Fibroblast of gingiva (primary cell): ENCODE results near the gene DMAC2L.

ENCODE experiments used
- DNase-seq: peaks from one replicate; pipeline ENCODE4 v3.0.0-alpha.2; 2011; ENCODE audit warnings: low read depth

DMAC2L gene

DNA sequence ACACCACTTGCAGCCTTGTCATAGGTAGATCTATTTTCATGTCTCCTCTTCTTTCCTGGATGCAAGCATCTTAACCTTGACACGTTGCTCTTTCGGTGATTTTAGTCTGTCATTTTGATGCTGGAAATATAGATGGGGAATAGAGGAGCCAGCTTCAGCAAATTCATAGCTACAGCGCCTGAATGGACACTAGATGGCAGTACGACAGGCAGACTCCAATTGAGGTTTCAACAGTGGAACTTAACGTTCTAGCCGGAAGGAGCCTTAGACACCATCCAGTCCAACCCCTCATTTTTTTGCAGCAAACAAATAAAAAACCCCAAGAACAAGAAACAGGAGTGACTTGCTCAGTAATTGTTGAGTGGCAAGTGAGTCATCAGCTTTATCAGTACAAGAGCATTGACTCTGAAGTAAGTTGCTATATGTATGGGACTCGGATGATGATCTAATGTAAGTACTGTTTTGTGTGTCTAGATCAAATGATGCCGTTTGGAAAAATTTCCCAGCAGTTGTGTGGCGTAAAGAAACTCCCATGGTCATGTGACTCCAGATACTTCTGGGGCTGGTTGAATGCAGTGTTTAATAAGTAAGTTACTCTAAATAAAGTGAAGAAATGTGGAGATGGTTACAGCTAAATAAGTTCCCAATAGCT is 9.0 kb downstream of the DMAC2L start:
- peak; percentile 85 for DNase-seq

GRCh38 chr14:50331596-50331995 is 19.5 kb downstream of the DMAC2L start:
- no peak for DNase-seq

- DNase-seq: peak; percentile 76
Observed at GRCh38 chr14:50333014-50333509, 20.9 kb downstream of the DMAC2L start.

GRCh38 chr14:50334211-50334610 is 22.1 kb downstream of the DMAC2L start:
- DNase-seq: no peak

GRCh38 chr14:50335389-50335788 is 23.3 kb downstream of the DMAC2L start:
- peak; percentile 53 for DNase-seq

DNA sequence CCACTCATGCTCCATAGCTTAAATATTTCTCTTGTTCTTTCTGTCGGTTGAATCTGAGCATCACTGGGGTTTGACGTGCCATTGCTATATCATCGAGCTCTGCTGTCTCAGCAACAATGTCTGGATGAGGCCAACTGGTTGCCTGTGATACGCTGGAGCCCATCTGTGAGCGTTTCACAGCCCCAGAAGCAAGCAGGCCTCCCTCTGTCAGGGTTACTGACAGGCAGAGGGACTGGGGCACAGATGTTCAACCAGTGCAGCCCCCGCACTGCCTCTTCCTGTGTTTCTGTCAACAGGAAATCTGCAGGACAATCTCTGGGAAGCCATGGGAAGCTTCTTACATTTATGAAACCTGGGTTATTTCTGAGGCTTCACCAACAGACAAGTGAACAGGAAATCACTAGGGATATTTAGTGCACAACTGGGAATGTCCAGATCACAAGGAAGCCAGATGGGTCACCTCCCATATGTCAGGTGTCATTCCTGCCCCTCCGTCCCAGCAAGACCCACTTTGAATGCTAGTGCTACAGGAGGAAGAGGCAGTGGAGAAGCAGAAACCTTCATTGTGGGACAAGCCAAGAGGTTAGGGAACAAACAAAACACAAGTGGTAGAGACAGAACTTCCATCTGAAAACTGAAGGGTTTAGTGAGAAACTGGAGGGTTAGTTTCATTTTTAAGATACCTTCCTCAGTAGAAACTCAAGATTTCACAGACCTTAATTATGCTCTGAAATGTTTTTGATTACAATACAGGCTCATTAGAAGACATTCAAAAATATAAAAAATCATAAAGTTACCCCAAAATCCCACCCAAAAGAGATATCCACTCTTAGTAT is 24.1 kb downstream of the DMAC2L start:
- DNase-seq: no peak

DNA sequence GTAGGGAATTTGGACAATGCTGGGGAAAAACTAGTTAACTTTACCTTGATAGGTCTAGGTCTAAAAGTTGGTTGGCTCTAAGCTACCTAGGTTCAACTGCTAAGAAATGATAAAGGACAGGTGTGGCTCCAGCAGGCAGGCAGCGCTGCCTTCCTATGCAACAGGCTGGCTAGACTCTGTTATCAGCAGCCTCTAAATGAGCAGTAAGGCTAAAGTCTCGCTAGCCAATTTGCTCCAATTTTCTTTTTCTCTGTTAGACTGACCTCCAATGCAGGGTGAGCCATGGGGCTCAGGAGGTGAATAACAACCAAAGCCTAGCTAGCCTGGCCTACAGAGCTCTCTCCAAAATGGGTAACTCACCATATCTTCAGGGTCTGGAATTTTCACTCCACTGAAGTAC is 26.5 kb downstream of the DMAC2L start:
- DNase-seq: no peak

- no peak for DNase-seq
Observed at GRCh38 chr14:50339178-50339804, 27.2 kb downstream of the DMAC2L start.

- no peak for DNase-seq
Observed at GRCh38 chr14:50340045-50340444, 27.9 kb downstream of the DMAC2L start.

- no peak for DNase-seq
Observed at GRCh38 chr14:50340963-50341362, 28.8 kb downstream of the DMAC2L start.

- DNase-seq: peak; percentile 91
Observed at GRCh38 chr14:50342221-50343078, 30.3 kb downstream of the DMAC2L start.

- peak; percentile 24 for DNase-seq
Observed at GRCh38 chr14:50343434-50343833, 31.3 kb downstream of the DMAC2L start.

DNA sequence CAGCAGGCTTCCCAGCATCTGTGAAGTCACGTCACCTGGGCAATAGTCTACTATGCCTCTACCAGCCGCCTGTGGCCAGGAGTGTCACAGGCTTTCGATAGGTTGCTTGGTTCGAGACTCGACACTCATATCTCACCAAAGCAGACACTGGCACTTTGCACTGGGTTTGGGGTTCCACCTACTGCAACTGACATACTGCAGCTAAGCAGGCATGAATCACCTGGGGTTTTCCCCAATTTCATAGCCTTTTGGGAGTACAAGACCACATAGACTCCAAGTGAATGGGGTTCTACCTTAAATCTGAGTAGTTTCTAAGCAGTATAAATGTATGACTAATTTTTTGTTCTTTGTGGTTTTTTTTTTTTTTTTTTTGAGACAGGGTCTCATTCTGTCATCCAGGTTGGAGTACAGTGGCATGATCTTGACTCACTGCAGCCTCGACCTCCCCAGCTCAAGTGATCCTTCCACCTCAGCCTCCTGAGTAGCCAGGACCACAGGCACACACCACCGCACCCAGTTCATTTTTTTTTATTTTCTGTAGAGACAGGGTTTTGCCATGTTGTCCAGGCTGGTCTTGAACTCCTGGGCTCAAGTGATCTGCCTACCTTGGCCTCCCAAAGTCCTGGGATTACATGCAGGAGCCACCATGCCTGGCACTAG is 32.1 kb downstream of the DMAC2L start:
- no peak for DNase-seq

DNA sequence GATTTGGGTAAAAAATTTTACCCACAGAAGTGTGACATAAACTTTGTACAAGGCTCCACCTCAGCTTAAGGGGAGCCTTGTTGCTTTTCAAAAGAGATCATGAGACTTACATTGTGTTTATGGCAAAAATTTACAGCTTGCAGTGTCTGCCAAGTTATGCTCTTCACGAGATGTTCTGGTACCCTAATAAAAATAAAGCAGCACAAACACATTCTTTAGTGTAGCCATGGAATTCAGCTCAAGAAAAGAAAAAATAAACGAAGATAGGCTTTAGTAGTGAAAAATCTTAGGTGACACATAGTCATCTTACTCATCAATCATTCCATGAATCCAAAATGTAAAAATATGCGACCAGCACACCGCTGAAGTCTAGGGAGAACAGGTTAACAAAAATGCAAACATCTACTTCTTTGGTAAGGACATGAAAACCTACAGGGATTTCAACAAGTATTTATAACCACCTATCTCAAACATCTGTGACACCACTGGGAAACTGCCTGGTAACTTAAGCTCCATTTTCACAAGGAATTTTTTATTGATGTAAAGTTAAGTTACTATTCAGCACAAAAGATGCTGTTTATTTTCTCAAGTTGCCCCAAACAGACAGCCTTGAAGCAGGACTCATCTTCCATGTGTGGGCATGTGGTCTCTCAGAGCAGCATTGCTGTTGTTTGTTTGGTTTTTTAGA is 32.9 kb downstream of the DMAC2L start:
- peak; percentile 73 for DNase-seq

DNA sequence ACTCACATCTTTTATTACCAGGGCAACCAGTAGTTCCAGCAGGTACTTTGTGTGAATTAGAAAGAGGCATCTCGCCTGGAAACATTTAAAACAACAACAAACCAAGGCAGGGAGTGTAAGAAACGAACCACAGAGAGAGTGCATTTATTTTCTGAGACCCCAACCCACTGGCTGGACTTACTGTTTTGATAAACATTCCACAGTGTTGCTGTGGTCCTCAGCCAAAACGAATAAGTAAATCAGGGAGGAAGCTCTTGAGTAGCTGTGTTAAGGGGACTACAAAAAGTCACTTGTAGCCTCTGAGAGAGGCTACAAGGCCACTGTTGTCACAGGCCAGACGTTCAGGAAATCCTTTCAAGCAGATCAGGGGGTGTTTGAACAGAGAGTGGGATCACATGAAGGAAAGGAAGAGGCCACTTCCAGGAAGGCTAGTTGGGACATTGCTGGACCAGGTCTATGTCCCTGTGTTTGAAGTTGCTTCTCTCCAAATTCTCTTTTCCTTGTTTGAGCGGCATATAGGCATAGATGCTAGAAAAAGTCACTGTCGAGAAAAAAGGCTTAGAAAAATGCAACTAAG is 33.8 kb downstream of the DMAC2L start:
- DNase-seq: no peak

DNA sequence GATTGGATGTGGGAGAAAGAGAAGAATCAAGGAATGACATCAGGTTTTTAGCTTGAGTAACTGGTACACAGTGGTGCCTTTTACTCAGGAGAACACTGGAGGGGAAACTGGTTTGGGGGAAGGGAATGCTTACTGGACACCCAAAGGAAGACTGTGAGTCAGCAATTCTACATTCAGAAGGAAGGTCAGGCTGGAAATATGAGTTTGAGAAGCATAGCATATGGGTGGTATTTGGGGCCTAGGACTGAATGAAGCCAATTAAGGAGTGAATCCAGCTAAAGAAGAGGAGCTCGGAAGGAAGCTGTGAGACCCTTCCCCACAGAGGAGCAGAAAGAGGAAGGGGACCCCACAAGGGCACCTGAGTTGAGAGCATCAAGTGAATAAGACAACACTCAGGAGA is 35.4 kb downstream of the DMAC2L start:
- peak; percentile 71 for DNase-seq

- DNase-seq: no peak
Observed at GRCh38 chr14:50348933-50349332, 36.8 kb downstream of the DMAC2L start.

DNA sequence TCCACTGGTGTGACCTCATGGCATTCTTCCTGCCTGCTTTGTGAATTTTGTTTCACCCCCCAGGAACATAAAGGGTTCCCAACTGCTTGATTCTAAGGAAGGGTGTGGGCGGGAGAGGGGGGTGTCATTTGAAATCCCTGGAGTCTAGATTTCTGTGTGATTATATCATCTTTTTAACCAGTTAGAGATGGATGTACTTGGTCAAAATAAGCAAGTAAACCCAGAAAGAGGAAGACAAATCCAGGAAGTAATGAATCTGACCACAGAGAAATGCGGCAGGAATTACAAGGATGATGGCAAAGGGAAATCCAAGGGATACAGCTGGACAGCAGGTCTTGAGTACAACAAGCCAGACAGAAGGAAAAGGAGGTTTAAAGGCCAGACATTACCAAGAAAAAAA is 38.9 kb downstream of the DMAC2L start:
- DNase-seq: peak; percentile 23

- peak; percentile 33 for DNase-seq
Observed at GRCh38 chr14:50352584-50352983, 40.5 kb downstream of the DMAC2L start.

DNA sequence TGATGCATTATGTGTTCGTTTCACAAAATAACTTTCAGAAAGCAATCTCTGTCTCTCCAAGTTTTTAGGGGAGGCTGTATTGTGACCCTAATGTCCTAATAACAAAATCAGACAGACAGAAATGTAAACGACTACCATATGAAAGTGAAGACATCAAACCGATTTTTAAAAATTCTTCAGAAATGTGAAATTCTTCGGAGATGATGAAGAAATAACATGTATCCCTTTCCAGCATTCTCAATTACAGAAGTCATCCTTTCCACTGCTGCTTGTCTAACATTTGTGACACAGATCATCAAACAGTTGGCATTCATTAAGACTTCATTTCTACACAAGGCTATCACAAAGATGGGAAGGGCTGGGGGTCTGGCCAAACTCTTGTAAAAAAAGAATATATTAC is 41.0 kb downstream of the DMAC2L start:
- peak; percentile 60 for DNase-seq
